Measurements from ENCODE around the gene FIGN.

DNA sequence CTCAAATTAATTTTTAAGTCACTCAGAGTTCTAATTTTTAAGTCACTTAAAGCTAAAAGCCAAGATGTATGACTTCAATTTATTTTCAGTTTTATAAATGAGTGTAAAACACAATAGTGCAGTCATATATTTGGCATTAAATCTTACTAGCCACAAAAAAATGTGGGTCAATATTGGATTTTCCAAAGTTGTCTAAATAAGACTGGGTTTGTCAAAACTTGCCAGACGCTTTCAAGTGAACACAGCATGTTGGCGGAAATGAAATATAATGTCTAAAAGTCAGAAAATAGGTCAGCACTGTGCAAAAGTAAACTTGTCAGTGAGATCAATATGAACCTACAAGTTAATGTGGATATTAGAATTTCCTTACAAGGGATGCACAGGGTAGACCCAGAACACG, 128.9 kb downstream of the FIGN start:
- no peak for TF ChIP-seq CTCF (conservative IDR thresholded peaks at IDR 0.05 in 1 of 2, IDR thresholded peaks at IDR 0.05 in 1 of 2; ENCODE audit: low read depth in 1 of 2, low read length in 2 of 2)
- TF ChIP-seq EZH2 (IDR thresholded peaks at IDR 0.05; ENCODE audit: low read length, missing control alignments): no peak

Measured in fibroblast of lung (primary cell).